Heart left ventricle (tissue), 13 donors: ENCODE data around the gene TRIM6.

Experiments
- CTCF ChIP-seq, 12 donors: fragments of 200-600 bp; sonication (generic) in 4 of 12; IDR thresholded peaks; one replicate each; pipeline versions ENCODE4 v1.5.0 to v1.8.0; 2018 to 2022; ENCODE audit warnings: antibody characterized with exemption in 12 of 12, mild to moderate bottlenecking in 5 of 12
- POLR2A ChIP-seq, 2 donors: fragments of 450-650 bp; IDR thresholded peaks; one replicate each; pipeline ENCODE4 v1.6.1; 2017; ENCODE audit warnings: antibody characterized with exemption in 2 of 2, mild to moderate bottlenecking in 2 of 2, moderate library complexity in 2 of 2
- donor health status: ischemic (EF 13 %, LVEDD 7.1; RV severe dilation, severe dysfunction).
- donor health status: DM: no; HTN: yes; CAD: no.
- donor health status: DM: no; HTN: no; CAD: no.
- donor health status: ischemic (EF 25% LVEDD 6.9; RV normal size, moderate dysfunction).
- donor health status: ischemic (EF 25% LVEDD 5.7; RV mildly dilated, moderate dysfunction).
- donor health status: ischemic (EF 35%, LVEDD 5.7; RV mildly dilated, moderate dysfunction).
- donor health status: nonischemic (EF 11% LVEDD 7.7; RV severe dilation, severe dysfunction).
- donor health status: DM: yes; HTN: yes; CAD: no.
- donor health status: PGD.
- donor health status: ischemic (EF 29% LVEDD 5.4; RV normal size, mild dysfunction).
- donor health status: nonischemic (EF 23%, LVEDD 6.1; RV moderate dilation, normal function).

GRCh38 chr11:5593146-5593545 lies 3.3 kb upstream of the TRIM6 start:
- no peak for TF ChIP-seq CTCF (IDR thresholded peaks at IDR 0.05)
- no peak for TF ChIP-seq POLR2A (IDR thresholded peaks at IDR 0.05)
